B cell (primary cell): ENCODE measurements around the gene MCM3AP. TPM values are rescaled to one million over a fixed set of nuclear protein-coding genes. Genes with fewer than 3 reads are reported as not detected.

Source experiments
- ATAC-seq: fragments of 200-7000 bp; cut with Tn5 transposase; one replicate; pipeline ENCODE4 v1.10.0; 2021; ENCODE audit warnings: low read depth, mild to moderate bottlenecking, moderate number of reproducible peaks, moderate library complexity
- CTCF ChIA-PET: fragments of 350-600 bp; sonication (Branson Sonifier 250); formaldehyde crosslinking; loops from one replicate; lab custom pipeline; 2021; ENCODE audit warnings: antibody characterized with exemption, inconsistent platforms; lab: Charles Lee
- POLR2A ChIA-PET: fragments of 350-600 bp; sonication (Branson Sonifier 250); formaldehyde crosslinking; loops from one replicate; lab custom pipeline; 2021; ENCODE audit warnings: antibody characterized with exemption; lab: Charles Lee
- DNase-seq: peaks from one replicate; pipeline ENCODE4 v3.0.0; 2013
- H2AFZ ChIP-seq: 2 replicates; pipeline ENCODE4 v1.6.1; 2012; ENCODE audit warnings: mild to moderate bottlenecking, low read depth, low read length; ENCODE audit not compliant: insufficient read depth, poor library complexity, severe bottlenecking
- H3K27ac ChIP-seq, 2 donors: 1 replicate in 1 of 2; 2 replicates in 1 of 2; pipeline ENCODE4 v1.5.1; 2012 to 2013; ENCODE audit warnings: low read length in 2 of 2, mild to moderate bottlenecking in 2 of 2, moderate library complexity in 1 of 2
- H3K27me3 ChIP-seq, 4 experiments: fragments of 200-600 bp in 1 of 4; sonication (generic) in 1 of 4; replicated peaks in 1 of 4; 1 replicate in 2 of 4; 2 replicates in 2 of 4; pipeline versions ENCODE4 v1.6.1 to v1.7.0; 2013 to 2016; ENCODE audit warnings: low read length in 3 of 4, mild to moderate bottlenecking in 2 of 4, mixed read lengths in 1 of 4, moderate library complexity in 1 of 4; ENCODE audit not compliant: insufficient read depth in 4 of 4, control insufficient read depth in 3 of 4; ENCODE audit errors: control extremely low read depth in 1 of 4
- H3K36me3 ChIP-seq, 2 experiments: replicated peaks in 1 of 2; 1 replicate in 1 of 2; 2 replicates in 1 of 2; pipeline versions ENCODE4 v1.6.1 to v1.7.1; 2013; ENCODE audit warnings: low read length in 1 of 2; ENCODE audit not compliant: insufficient read depth in 2 of 2, control insufficient read depth in 1 of 2; ENCODE audit errors: control extremely low read depth in 1 of 2, extremely low read depth in 1 of 2
- H3K4me1 ChIP-seq, 2 donors: fragments of 200-600 bp in 1 of 2; sonication (generic) in 1 of 2; 1 replicate in 1 of 2; 2 replicates in 1 of 2; pipeline versions ENCODE4 v1.5.1 to v1.6.1; 2013 to 2017; ENCODE audit warnings: low read length in 2 of 2; ENCODE audit not compliant: control insufficient read depth in 2 of 2, insufficient read depth in 2 of 2
- H3K4me2 ChIP-seq: replicated peaks from 2 replicates; pipeline ENCODE3; 2012; ENCODE audit warnings: mild to moderate bottlenecking, low read depth, low read length; ENCODE audit not compliant: poor library complexity, severe bottlenecking
- H3K4me3 ChIP-seq, 5 experiments: fragments of 200-600 bp in 1 of 5; sonication (generic) in 1 of 5; 1 replicate in 3 of 5; 2 replicates in 2 of 5; pipeline versions ENCODE4 v1.5.1 to v1.7.0; 2011 to 2016; ENCODE audit warnings: low read length in 4 of 5, mild to moderate bottlenecking in 4 of 5, low read depth in 2 of 5, control low read depth in 1 of 5, moderate library complexity in 1 of 5; ENCODE audit not compliant: insufficient read depth in 1 of 5; ENCODE audit errors: control extremely low read depth in 1 of 5, extremely low read depth in 1 of 5
- H3K79me2 ChIP-seq: fragments of 200-600 bp; sonication (generic); one replicate; pipeline ENCODE4 v1.6.0; 2016; ENCODE audit warnings: low read length; ENCODE audit not compliant: control insufficient read depth, insufficient read depth
- H3K9ac ChIP-seq: fragments of 200-600 bp; sonication (generic); 2 replicates; pipeline ENCODE4 v1.6.1; 2017; ENCODE audit warnings: mild to moderate bottlenecking, low read length, moderate library complexity
- H3K9me3 ChIP-seq, 3 donors: one replicate each; pipeline versions ENCODE4 v1.6.1 to v1.7.1; 2013; ENCODE audit warnings: low read length in 2 of 3; ENCODE audit not compliant: control insufficient read depth in 2 of 3, insufficient read depth in 1 of 3; ENCODE audit errors: control extremely low read depth in 1 of 3
- H4K20me1 ChIP-seq: 2 replicates; pipeline ENCODE4 v1.6.0; 2012; ENCODE audit warnings: mild to moderate bottlenecking, low read length; ENCODE audit not compliant: insufficient read depth, control insufficient read depth, poor library complexity, severe bottlenecking
- H3K27ac Mint-ChIP-seq: one replicate; pipeline ENCODE4 v1.8.0; 2021; ENCODE audit warnings: mixed read lengths
- H3K27me3 Mint-ChIP-seq: one replicate; pipeline ENCODE4 v1.8.0; 2021; ENCODE audit warnings: mixed read lengths
- H3K4me1 Mint-ChIP-seq: one replicate; pipeline ENCODE4 v1.8.0; 2021; ENCODE audit warnings: mixed read lengths
- H3K4me3 Mint-ChIP-seq: one replicate; pipeline ENCODE4 v1.8.0; 2021; ENCODE audit warnings: mixed read lengths
- H3K9me3 Mint-ChIP-seq: one replicate; pipeline ENCODE4 v1.8.0; 2022; ENCODE audit warnings: mixed read lengths; ENCODE audit not compliant: insufficient read depth
- EZH2 ChIP-seq: IDR thresholded peaks from 2 replicates; pipeline ENCODE4 v1.6.1; 2012; ENCODE audit warnings: borderline replicate concordance, low read depth, mild to moderate bottlenecking, moderate library complexity, low read length; ENCODE audit not compliant: insufficient read depth, poor library complexity, severe bottlenecking
- WGBS: methylation state at CpG from one replicate; pipeline ENCODE4 v1.1.5; 2013; ENCODE audit warnings: missing lambda C conversion rate; ENCODE audit not compliant: insufficient coverage; 5-methylcytosine and 5-hydroxymethylcytosine counted together
- intact Hi-C: fragments of 100-400 bp; cut with micrococcal nuclease; formaldehyde crosslinking; loops from one replicate; pipeline ENCODE4 v1.10.0; 2022
- polyA plus RNA-seq: library from polyadenylated mRNA; depleted of rRNA; stranded (reverse); fragments of >200 nt; gene quantifications from 2 replicates; pipeline ENCODE4 v1.2.3, GENCODE V29; 2012
- total RNA-seq, 2 donors: library from RNA; stranded (reverse); fragments of 120-200 nt in 1 of 2; gene quantifications; 1 replicate in 1 of 2; 2 replicates in 1 of 2; pipeline versions ENCODE4 v1.2.3 to v1.2.4, GENCODE V29; 2013 to 2022
- TF ChIP-seq, protein P1 (sequence below): fragments of 200-600 bp; IDR thresholded peaks from one replicate; pipeline ENCODE4 v1.8.0; 2022; ENCODE audit warnings: antibody characterized with exemption, mild to moderate bottlenecking

MCM3AP gene
- total and polyA plus RNA-seq, 2 donors (not counting 1 experiment from before 2014, with no cell fraction given) = 61.7 to 180 TPM

DNA sequence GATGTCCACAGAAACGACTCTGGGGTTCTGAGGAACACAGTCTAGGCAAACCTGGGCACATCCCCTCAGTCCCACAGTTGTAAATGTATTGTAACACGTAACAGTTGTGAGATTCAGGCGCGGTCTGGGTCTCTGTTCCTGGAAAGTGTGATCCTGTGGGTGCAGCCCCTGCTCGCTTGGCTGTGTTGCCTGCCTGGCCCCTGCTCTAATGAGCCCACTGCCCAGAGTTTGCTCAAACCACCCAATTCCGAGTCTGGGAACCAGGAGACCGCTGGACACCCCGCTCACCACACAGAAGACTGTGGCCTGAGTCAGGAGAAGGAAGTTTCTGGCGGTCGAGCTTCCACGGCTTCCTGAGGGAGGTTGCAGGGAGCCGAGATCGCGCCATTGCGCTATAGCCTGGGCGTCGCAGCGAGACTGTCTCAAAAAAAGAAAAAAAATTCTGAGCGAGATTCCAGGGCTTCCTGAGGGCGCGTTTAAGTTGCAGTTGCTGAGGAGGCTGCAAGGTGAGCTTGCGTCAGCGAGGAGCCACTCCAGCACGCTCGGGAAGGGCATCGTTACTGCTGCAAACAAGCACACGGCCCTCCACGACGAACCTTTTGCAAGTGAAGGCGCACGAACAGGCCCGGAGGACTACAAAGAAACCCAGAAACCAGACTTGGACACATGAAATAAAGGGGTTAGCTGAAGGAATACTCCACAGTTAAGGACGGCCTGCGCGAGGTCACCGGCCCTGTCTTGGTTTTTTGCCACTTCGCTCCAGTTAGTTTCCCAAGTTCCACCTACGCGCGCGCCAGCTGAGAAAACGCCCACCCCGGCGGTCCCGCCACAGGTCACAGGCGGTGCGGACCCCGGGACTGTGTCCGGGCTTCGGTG, 37.2 kb upstream of the MCM3AP start:
- peak overlapping the region; percentile 59 for H3K27ac Mint-ChIP-seq
- Histone ChIP-seq H3K9ac (peak overlapping the region; percentile 87), H3K79me2 (peaks cover 31% of the 10 kb centered on the region), H3K4me2 (peak overlapping the region; percentile 97), H3K36me3 (peaks cover 0 to under 1% of the 10 kb centered on the region in 2 experiments), H3K4me3 (peak overlapping the region; percentile 54 to 100 (median 95)), H3K9me3 (no peaks in the 10 kb centered on the region), H4K20me1 (no peaks in the 10 kb centered on the region), H3K27me3 (peaks cover 0 to 3% (median 0%) of the 10 kb centered on the region in 4 experiments), H3K27ac (peak overlapping the region in 1 of 2 donors; percentile 95), H2AFZ (peak overlapping the region; percentile 93), H3K4me1 (peaks cover 16 to 23% of the 10 kb centered on the region in 2 donors)
- DNase-seq = peak; percentile 19
- ChIA-PET CTCF (interaction anchor here (0.7 kb wide), 1 partner anchor 20 kb away, joined by 3 read pairs; no protein-coding TSS in a partner anchor), POLR2A (no interaction called here)
- no peaks in the 10 kb centered on the region for H3K9me3 Mint-ChIP-seq
- ATAC-seq = no peak
- no peaks in the 10 kb centered on the region for H3K27me3 Mint-ChIP-seq
- H3K4me3 Mint-ChIP-seq = peak overlapping the region; percentile 88
- TF ChIP-seq, protein P1, sequence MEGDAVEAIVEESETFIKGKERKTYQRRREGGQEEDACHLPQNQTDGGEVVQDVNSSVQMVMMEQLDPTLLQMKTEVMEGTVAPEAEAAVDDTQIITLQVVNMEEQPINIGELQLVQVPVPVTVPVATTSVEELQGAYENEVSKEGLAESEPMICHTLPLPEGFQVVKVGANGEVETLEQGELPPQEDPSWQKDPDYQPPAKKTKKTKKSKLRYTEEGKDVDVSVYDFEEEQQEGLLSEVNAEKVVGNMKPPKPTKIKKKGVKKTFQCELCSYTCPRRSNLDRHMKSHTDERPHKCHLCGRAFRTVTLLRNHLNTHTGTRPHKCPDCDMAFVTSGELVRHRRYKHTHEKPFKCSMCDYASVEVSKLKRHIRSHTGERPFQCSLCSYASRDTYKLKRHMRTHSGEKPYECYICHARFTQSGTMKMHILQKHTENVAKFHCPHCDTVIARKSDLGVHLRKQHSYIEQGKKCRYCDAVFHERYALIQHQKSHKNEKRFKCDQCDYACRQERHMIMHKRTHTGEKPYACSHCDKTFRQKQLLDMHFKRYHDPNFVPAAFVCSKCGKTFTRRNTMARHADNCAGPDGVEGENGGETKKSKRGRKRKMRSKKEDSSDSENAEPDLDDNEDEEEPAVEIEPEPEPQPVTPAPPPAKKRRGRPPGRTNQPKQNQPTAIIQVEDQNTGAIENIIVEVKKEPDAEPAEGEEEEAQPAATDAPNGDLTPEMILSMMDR = no peak
- TF ChIP-seq EZH2 = no peak
- H3K4me1 Mint-ChIP-seq = peaks cover 24% of the 10 kb centered on the region
- intact Hi-C loops = no loop called here
- under 1% methylated on average over 48 of the region's 50 CpGs for WGBS

DNA sequence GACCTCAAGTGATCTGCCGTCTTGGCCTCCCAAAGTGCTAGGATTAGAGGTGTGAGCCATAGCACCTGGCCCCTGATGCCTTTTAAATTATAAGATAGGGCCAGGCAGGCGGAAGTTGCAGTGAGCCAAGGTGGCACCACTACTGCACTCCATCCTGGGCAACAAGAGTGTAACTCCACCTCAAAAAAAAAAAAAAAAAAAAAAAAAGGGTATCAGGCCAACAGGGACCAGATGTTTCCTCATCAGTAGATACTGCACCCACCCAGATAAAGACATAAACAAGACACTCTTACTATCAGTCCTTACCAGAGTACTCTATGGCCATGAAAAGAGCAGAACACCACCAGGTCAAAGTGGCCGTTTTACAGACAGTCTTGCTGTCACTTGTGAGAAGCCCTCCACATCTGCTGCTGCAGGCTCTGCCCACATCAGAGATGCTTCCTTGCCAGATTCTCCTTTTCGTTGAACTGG, 35.0 kb upstream of the MCM3AP start:
- Histone ChIP-seq H3K27me3 (peaks cover 0 to 3% (median 0%) of the 10 kb centered on the region in 4 experiments), H3K27ac (no peak overlapping the region), H3K4me3 (no peak overlapping the region), H3K9ac (no peak overlapping the region), H3K79me2 (peaks cover 28% of the 10 kb centered on the region), H3K4me2 (no peak overlapping the region), H2AFZ (no peak overlapping the region), H3K36me3 (no peaks in the 10 kb centered on the region), H4K20me1 (no peaks in the 10 kb centered on the region), H3K9me3 (no peaks in the 10 kb centered on the region), H3K4me1 (peaks cover 12 to 21% of the 10 kb centered on the region in 2 donors)
- Mint-ChIP-seq H3K4me1 (peaks cover 21% of the 10 kb centered on the region), H3K4me3 (no peak overlapping the region), H3K9me3 (no peaks in the 10 kb centered on the region), H3K27ac (no peak overlapping the region), H3K27me3 (no peaks in the 10 kb centered on the region)
- TF ChIP-seq, protein P1 = no peak
- TF ChIP-seq EZH2 = no peak
- DNase-seq = no peak
- CTCF ChIA-PET = no interaction called here
- 8% methylated on average over 1 of the region's 4 CpGs for WGBS
- intact Hi-C loops = no loop called here
- no peak for ATAC-seq
- POLR2A ChIA-PET = no interaction called here
